ENCODE data around the gene TTC23. TPM values are rescaled to one million over a fixed set of nuclear protein-coding genes. Genes with fewer than 3 reads are reported as not detected.

Gene TTC23
- total and polyA plus RNA-seq, 9 of the 15 experiments (the other 6 are each of a cell fraction or from before 2014, with no cell fraction given): 0.41 to 4.5 (median 2.5) TPM

GRCh38 chr15:99086327-99086667 lies 163.1 kb downstream of the TTC23 start (continued):
- TF ChIP-seq, protein P1, sequence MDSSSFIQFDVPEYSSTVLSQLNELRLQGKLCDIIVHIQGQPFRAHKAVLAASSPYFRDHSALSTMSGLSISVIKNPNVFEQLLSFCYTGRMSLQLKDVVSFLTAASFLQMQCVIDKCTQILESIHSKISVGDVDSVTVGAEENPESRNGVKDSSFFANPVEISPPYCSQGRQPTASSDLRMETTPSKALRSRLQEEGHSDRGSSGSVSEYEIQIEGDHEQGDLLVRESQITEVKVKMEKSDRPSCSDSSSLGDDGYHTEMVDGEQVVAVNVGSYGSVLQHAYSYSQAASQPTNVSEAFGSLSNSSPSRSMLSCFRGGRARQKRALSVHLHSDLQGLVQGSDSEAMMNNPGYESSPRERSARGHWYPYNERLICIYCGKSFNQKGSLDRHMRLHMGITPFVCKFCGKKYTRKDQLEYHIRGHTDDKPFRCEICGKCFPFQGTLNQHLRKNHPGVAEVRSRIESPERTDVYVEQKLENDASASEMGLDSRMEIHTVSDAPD (CRISPR knock-in tag; IDR thresholded peaks at IDR 0.05): no peak
- TF ChIP-seq HSF4 (CRISPR knock-in tag; IDR thresholded peaks at IDR 0.05; ENCODE audit: borderline replicate concordance) (no peak), ZNF184 (CRISPR knock-in tag; IDR thresholded peaks at IDR 0.05) (no peak), CBFB (CRISPR knock-in tag; IDR thresholded peaks at IDR 0.05) (no peak)
- TF ChIP-seq, protein P2, sequence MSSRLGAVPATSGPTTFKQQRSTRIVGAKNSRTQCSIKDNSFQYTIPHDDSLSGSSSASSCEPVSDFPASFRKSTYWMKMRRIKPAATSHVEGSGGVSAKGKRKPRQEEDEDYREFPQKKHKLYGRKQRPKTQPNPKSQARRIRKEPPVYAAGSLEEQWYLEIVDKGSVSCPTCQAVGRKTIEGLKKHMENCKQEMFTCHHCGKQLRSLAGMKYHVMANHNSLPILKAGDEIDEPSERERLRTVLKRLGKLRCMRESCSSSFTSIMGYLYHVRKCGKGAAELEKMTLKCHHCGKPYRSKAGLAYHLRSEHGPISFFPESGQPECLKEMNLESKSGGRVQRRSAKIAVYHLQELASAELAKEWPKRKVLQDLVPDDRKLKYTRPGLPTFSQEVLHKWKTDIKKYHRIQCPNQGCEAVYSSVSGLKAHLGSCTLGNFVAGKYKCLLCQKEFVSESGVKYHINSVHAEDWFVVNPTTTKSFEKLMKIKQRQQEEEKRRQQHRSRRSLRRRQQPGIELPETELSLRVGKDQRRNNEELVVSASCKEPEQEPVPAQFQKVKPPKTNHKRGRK (tag; IDR thresholded peaks at IDR 0.05): no peak

Other genes starting within 250 kb of the TTC23 start
- gene PGPEP1L, start 241.8 kb downstream of the TTC23 start, total RNA-seq (2014; rRNA removed): not detected in 2 replicates
- gene PGPEP1L, start 241.8 kb downstream of the TTC23 start, total RNA-seq (2014; rRNA removed; fragmentation: Illumina TruSeq; extraction: Trizol): 0.07 TPM in 1 of 2 replicates, not detected in the other
- not detected in 2 replicates for gene PGPEP1L, start 241.8 kb downstream of the TTC23 start, total RNA-seq (2015; rRNA removed; fragmentation: Illumina TruSeq; extraction: Trizol)
- not detected in 2 replicates for gene PGPEP1L, start 241.8 kb downstream of the TTC23 start, total RNA-seq (2021)
- 0.07 and 0.11 TPM in 2 replicates for gene PGPEP1L, start 241.8 kb downstream of the TTC23 start, polyA plus RNA-seq (2011; rRNA removed)
- 0.15 TPM in 1 of 2 replicates, not detected in the other for gene PGPEP1L, start 241.8 kb downstream of the TTC23 start, polyA plus RNA-seq (2014; fragmentation: Illumina TruSeq; extraction: Trizol)
- not detected for gene PGPEP1L, start 241.8 kb downstream of the TTC23 start, polyA plus RNA-seq (2014; fragmentation: Nextera tagmentation; extraction: Ambion mirVana)
- gene PGPEP1L, start 241.8 kb downstream of the TTC23 start, polyA plus RNA-seq (2014; rRNA removed): 0.17 and 0.88 TPM in 2 replicates
- 0.09 and 0.12 TPM in 2 replicates for gene SYNM, start 144.5 kb downstream of the TTC23 start, total RNA-seq (2014; rRNA removed)
- 0.16 and 0.18 TPM in 2 replicates for gene SYNM, start 144.5 kb downstream of the TTC23 start, total RNA-seq (2014; rRNA removed; fragmentation: Illumina TruSeq; extraction: Trizol)
- 0.30 and 0.33 TPM in 2 replicates for gene SYNM, start 144.5 kb downstream of the TTC23 start, total RNA-seq (2015; rRNA removed; fragmentation: Illumina TruSeq; extraction: Trizol)
- 0.18 TPM in 2 replicates for gene SYNM, start 144.5 kb downstream of the TTC23 start, total RNA-seq (2021)
- gene SYNM, start 144.5 kb downstream of the TTC23 start, polyA plus RNA-seq (2011; rRNA removed): 0.08 TPM in 1 of 2 replicates, not detected in the other
- 0.13 and 0.21 TPM in 2 replicates for gene SYNM, start 144.5 kb downstream of the TTC23 start, polyA plus RNA-seq (2014; fragmentation: Illumina TruSeq; extraction: Trizol)
- under 1 TPM; 0.01 TPM for gene SYNM, start 144.5 kb downstream of the TTC23 start, polyA plus RNA-seq (2014; fragmentation: Nextera tagmentation; extraction: Ambion mirVana)
- gene SYNM, start 144.5 kb downstream of the TTC23 start, polyA plus RNA-seq (2014; rRNA removed): 0.18 and 0.42 TPM in 2 replicates
- 6.8 and 8.1 TPM in 2 replicates for gene LRRC28, start 1.9 kb upstream of the TTC23 start, total RNA-seq (2014; rRNA removed)
- gene LRRC28, start 1.9 kb upstream of the TTC23 start, total RNA-seq (2014; rRNA removed; fragmentation: Illumina TruSeq; extraction: Trizol): 5.8 and 7.8 TPM in 2 replicates
- gene LRRC28, start 1.9 kb upstream of the TTC23 start, total RNA-seq (2015; rRNA removed; fragmentation: Illumina TruSeq; extraction: Trizol): 6.6 and 7.2 TPM in 2 replicates
- 5.9 and 9.3 TPM in 2 replicates for gene LRRC28, start 1.9 kb upstream of the TTC23 start, total RNA-seq (2021)
- gene LRRC28, start 1.9 kb upstream of the TTC23 start, polyA plus RNA-seq (2011; rRNA removed): 6.5 and 17.4 TPM in 2 replicates
- 6.7 and 7.9 TPM in 2 replicates for gene LRRC28, start 1.9 kb upstream of the TTC23 start, polyA plus RNA-seq (2014; fragmentation: Illumina TruSeq; extraction: Trizol)
- gene LRRC28, start 1.9 kb upstream of the TTC23 start, polyA plus RNA-seq (2014; fragmentation: Nextera tagmentation; extraction: Ambion mirVana): 10 to 100 TPM in 1 of 2 experiments, 1 to 10 TPM in 1; 9.2 to 10.0 TPM
- 5.5 and 8.6 TPM in 2 replicates for gene LRRC28, start 1.9 kb upstream of the TTC23 start, polyA plus RNA-seq (2014; rRNA removed)

All from K562 (cell line).